HepG2 (cell line): ENCODE data around the gene MICOS13. TPM values are rescaled to one million over a fixed set of nuclear protein-coding genes. Genes with fewer than 3 reads are reported as not detected.

Experiments used
- AKAP8 ChIP-seq: sonication (generic); formaldehyde crosslinking; IDR thresholded peaks from 2 replicates; pipeline ENCODE4 v1.5.1; 2020; ENCODE audit warnings: mild to moderate bottlenecking, missing genetic modification reagents
- MAF1 ChIP-seq: sonication (generic); formaldehyde crosslinking; IDR thresholded peaks from 2 replicates; pipeline ENCODE4 v1.5.0; 2020; ENCODE audit warnings: missing genetic modification reagents, borderline replicate concordance
- MAX ChIP-seq: IDR thresholded peaks from 2 replicates; pipeline ENCODE4 v1.6.1; 2012; ENCODE audit warnings: inconsistent platforms
- NKX3-1 ChIP-seq: sonication (generic); formaldehyde crosslinking; IDR thresholded peaks from 2 replicates; pipeline ENCODE4 v1.5.0; 2020; ENCODE audit warnings: missing genetic modification reagents
- NR2F6 ChIP-seq, 2 experiments: IDR thresholded peaks; 2 replicates each; pipeline ENCODE4 v1.6.1; 2016; ENCODE audit warnings: antibody characterized with exemption in 1 of 2, mild to moderate bottlenecking in 1 of 2
- PATZ1 ChIP-seq: sonication (generic); formaldehyde crosslinking; IDR thresholded peaks from 2 replicates; pipeline ENCODE4 v1.4.0; 2020; ENCODE audit warnings: missing genetic modification reagents
- POLR2A ChIP-seq, 2 experiments: IDR thresholded peaks; 2 replicates each; pipeline ENCODE4 v1.6.1; 2011; ENCODE audit warnings: low read depth in 2 of 2, low read length in 2 of 2, mild to moderate bottlenecking in 1 of 2, moderate library complexity in 1 of 2; ENCODE audit not compliant: insufficient read depth in 1 of 2
- SATB2 ChIP-seq: sonication (generic); formaldehyde crosslinking; IDR thresholded peaks from 2 replicates; pipeline ENCODE4 v1.5.0; 2020; ENCODE audit warnings: missing genetic modification reagents
- SIX4 ChIP-seq: sonication (generic); formaldehyde crosslinking; IDR thresholded peaks from 2 replicates; pipeline ENCODE4 v1.4.0; 2020; ENCODE audit warnings: missing genetic modification reagents
- TGIF2 ChIP-seq: IDR thresholded peaks from 2 replicates; pipeline ENCODE4 v1.6.1; 2016; ENCODE audit warnings: control low read depth, missing compliant biosample characterization
- ZC3H13 ChIP-seq: sonication (generic); formaldehyde crosslinking; IDR thresholded peaks from 2 replicates; pipeline ENCODE4 v1.8.1; 2023; ENCODE audit warnings: mild to moderate bottlenecking, missing genetic modification reagents, moderate library complexity
- ZNF280D ChIP-seq: sonication (generic); formaldehyde crosslinking; IDR thresholded peaks from 2 replicates; pipeline ENCODE4 v1.5.1; 2020; ENCODE audit warnings: mild to moderate bottlenecking, missing genetic modification reagents
- ZNF337 ChIP-seq: sonication (generic); formaldehyde crosslinking; IDR thresholded peaks from 2 replicates; pipeline ENCODE4 v1.5.1; 2020; ENCODE audit warnings: missing genetic modification reagents, low read depth, mild to moderate bottlenecking, borderline replicate concordance
- ZNF354B ChIP-seq: sonication (generic); formaldehyde crosslinking; IDR thresholded peaks from 2 replicates; pipeline ENCODE4 v1.8.0; 2022; ENCODE audit warnings: mild to moderate bottlenecking, missing genetic modification reagents
- ZNF382 ChIP-seq: sonication (generic); formaldehyde crosslinking; IDR thresholded peaks from 2 replicates; pipeline ENCODE4 v1.5.0; 2020; ENCODE audit warnings: missing genetic modification reagents, mild to moderate bottlenecking, borderline replicate concordance
- ZNF446 ChIP-seq: sonication (generic); formaldehyde crosslinking; IDR thresholded peaks from 2 replicates; pipeline ENCODE4 v1.5.0; 2020; ENCODE audit warnings: mild to moderate bottlenecking, missing genetic modification reagents
- polyA plus RNA-seq, 8 experiments: library from polyadenylated mRNA; depleted of rRNA in 3 of 8; stranded (reverse) in 7 of 8; unstranded in 1 of 8; fragments of >200 nt; fragmentation: Illumina TruSeq in 4 of 8; extraction: Trizol in 4 of 8; gene quantifications; 2 replicates each; pipeline versions ENCODE4 v1.2.1 to v1.2.3, GENCODE V29; 2011 to 2016; ENCODE audit warnings: low read depth in 4 of 8, missing spikeins in 1 of 8, mixed read lengths in 1 of 8; ENCODE audit not compliant: insufficient read depth in 1 of 8
- total RNA-seq, 5 experiments: library from RNA; depleted of rRNA; stranded (reverse); fragments of >200 nt; fragmentation: Illumina TruSeq; extraction: Trizol; gene quantifications; 2 replicates each; pipeline ENCODE4 v1.2.3, GENCODE V29; 2016; ENCODE audit warnings: low read depth in 1 of 5
- TF ChIP-seq, protein P1 (sequence below): sonication (generic); formaldehyde crosslinking; IDR thresholded peaks from 2 replicates; pipeline ENCODE4 v1.5.0; 2020; ENCODE audit warnings: missing genetic modification reagents
- TF ChIP-seq, protein P2 (sequence below): sonication (generic); formaldehyde crosslinking; IDR thresholded peaks from 2 replicates; pipeline ENCODE4 v1.4.0; 2020; ENCODE audit warnings: missing genetic modification reagents, mild to moderate bottlenecking, borderline replicate concordance
- TF ChIP-seq, protein P3 (sequence below): IDR thresholded peaks from 2 replicates; pipeline ENCODE4 v1.6.1; 2016; ENCODE audit warnings: low read depth, control low read depth

The MICOS13 gene
- total and polyA plus RNA-seq, 2 of the 13 experiments (the other 11 are each of a cell fraction or from before 2014, with no cell fraction given), result 28.8 to 35.4 TPM

DNA sequence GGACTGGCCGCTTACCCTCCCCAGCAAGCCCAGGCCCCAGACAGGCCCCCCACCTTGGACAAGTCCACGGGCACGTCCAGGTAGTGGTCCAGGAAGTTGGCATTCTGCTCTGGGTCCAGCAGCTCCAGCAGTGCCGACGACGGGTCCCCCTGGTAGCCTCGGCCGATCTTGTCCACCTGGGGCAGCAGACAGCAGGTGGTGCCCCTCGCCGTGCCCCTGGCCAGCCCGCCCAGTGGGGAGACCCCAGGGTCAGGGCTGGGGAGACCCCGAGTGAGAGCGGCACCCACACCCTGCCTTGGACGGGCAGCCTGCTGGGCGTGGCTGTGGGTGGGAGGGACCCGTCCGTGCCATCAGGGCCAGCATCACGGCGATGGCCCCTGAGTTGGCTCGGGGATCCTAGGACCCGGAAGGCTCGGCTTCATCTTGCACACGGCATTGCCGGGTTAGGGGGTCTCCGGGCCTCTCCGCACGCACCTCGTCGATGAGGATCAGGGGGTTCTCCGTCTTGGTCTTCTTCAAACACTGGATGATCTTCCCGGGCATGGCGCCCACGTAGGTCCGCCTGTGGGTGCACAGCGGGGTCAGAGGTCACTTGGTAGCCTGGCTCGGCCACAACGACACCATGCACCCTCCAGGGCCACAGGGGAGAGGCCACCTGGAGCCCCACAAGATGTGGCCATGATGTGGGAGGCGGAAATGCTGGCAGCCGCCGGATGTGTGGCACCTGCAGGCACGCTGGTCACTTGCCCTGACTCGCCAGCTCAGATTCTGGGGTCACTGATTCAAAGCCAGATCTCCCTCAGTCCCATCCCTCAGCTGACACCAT lies 16.1 kb upstream of the MICOS13 start (continued):
- no peak for TF ChIP-seq PATZ1
- TF ChIP-seq, protein P1, sequence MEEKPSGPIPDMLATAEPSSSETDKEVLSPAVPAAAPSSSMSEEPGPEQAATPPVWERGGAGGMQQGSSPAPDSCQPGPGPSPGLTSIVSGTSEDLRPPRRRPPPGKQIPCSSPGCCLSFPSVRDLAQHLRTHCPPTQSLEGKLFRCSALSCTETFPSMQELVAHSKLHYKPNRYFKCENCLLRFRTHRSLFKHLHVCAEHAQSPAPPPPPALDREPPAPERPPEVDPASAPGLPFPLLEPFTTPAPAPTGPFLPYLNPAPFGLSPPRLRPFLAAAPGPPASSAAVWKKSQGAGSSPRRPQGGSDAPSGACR (CRISPR knock-in tag), result no peak
- no peak for TF ChIP-seq TGIF2 (CRISPR knock-in tag)
- TF ChIP-seq MAX, result no peak
- no peak for TF ChIP-seq ZNF280D (CRISPR knock-in tag)
- TF ChIP-seq, protein P2, sequence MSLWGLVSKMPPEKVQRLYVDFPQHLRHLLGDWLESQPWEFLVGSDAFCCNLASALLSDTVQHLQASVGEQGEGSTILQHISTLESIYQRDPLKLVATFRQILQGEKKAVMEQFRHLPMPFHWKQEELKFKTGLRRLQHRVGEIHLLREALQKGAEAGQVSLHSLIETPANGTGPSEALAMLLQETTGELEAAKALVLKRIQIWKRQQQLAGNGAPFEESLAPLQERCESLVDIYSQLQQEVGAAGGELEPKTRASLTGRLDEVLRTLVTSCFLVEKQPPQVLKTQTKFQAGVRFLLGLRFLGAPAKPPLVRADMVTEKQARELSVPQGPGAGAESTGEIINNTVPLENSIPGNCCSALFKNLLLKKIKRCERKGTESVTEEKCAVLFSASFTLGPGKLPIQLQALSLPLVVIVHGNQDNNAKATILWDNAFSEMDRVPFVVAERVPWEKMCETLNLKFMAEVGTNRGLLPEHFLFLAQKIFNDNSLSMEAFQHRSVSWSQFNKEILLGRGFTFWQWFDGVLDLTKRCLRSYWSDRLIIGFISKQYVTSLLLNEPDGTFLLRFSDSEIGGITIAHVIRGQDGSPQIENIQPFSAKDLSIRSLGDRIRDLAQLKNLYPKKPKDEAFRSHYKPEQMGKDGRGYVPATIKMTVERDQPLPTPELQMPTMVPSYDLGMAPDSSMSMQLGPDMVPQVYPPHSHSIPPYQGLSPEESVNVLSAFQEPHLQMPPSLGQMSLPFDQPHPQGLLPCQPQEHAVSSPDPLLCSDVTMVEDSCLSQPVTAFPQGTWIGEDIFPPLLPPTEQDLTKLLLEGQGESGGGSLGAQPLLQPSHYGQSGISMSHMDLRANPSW (CRISPR knock-in tag), result no peak
- TF ChIP-seq, protein P3, sequence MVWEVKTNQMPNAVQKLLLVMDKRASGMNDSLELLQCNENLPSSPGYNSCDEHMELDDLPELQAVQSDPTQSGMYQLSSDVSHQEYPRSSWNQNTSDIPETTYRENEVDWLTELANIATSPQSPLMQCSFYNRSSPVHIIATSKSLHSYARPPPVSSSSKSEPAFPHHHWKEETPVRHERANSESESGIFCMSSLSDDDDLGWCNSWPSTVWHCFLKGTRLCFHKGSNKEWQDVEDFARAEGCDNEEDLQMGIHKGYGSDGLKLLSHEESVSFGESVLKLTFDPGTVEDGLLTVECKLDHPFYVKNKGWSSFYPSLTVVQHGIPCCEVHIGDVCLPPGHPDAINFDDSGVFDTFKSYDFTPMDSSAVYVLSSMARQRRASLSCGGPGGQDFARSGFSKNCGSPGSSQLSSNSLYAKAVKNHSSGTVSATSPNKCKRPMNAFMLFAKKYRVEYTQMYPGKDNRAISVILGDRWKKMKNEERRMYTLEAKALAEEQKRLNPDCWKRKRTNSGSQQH (CRISPR knock-in tag), result no peak
- TF ChIP-seq SATB2, result no peak
- TF ChIP-seq ZC3H13 (CRISPR knock-in tag), result 0 out of 2 replicates have a peak, but pooled peaks have one; percentile 61
- no peak for TF ChIP-seq NKX3-1 (CRISPR knock-in tag)
- TF ChIP-seq AKAP8, result peak; percentile 40
- no peak for TF ChIP-seq ZNF382 (CRISPR knock-in tag)
- no peak for TF ChIP-seq ZNF337
- TF ChIP-seq POLR2A (IDR thresholded peaks at IDR 0.05; ENCODE audit: insufficient read depth in 1 of 2, low read depth in 2 of 2, low read length in 2 of 2), result peak; percentile 11 to 18; a peak in 2 of 4 replicates
- no peak for TF ChIP-seq ZNF354B
- TF ChIP-seq SIX4 (CRISPR knock-in tag), result no peak
- no peak for TF ChIP-seq NR2F6 (IDR thresholded peaks at IDR 0.05)
- TF ChIP-seq NR2F6 (CRISPR knock-in tag; IDR thresholded peaks at IDR 0.05), result no peak
- TF ChIP-seq ZNF446 (CRISPR knock-in tag), result no peak
- no peak for TF ChIP-seq MAF1 (CRISPR knock-in tag)
